GM12874 (cell line): ENCODE results near the gene PHF5A.
A peak's percentile ranks its signal among the peaks of the same experiment; 100 is the strongest.

Experiments
- CTCF ChIP-seq: IDR thresholded peaks from 2 replicates; pipeline ENCODE4 v1.5.1; 2011; ENCODE audit warnings: low read depth, mild to moderate bottlenecking, control low read depth, low read length, moderate library complexity; ENCODE audit not compliant: insufficient read depth

Gene PHF5A

GRCh38 chr22:41468381-41469217, at the start of gene PHF5A, which contains the start of gene ACO2:
Gene PHF5A (minus strand): TSS chr22:41468692. CDS start chr22:41468653, 39 bp downstream.
Gene ACO2 (plus strand): TSS chr22:41469117. CDS start chr22:41469147, 30 bp downstream.
- no peak for TF ChIP-seq CTCF

GRCh38 chr22:41518048-41518347, 49.5 kb upstream of the PHF5A start:
- TF ChIP-seq CTCF = no peak

- peak; percentile 67 for TF ChIP-seq CTCF
Observed at GRCh38 chr22:41517172-41518047, 48.9 kb upstream of the PHF5A start.

DNA sequence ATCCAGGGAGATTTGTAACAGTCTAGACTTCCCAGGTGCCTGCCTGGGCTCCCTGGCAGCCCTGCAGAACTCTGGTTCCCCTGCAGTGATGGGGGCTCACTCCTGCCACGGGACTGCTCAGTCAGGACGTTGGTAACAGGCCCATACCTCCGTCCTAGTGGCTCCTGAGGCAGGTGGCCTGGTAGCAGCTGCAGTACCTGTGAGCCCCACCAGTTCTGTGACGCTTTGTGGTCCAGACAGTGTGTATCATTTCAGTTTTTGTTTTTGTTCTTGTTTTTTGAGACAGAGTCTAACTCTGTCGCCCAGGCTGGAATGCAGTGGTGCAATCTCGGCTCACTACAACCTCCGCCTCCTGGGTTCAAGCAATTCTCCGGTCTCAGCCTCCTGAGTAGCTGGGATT, 48.0 kb upstream of the PHF5A start:
- TF ChIP-seq CTCF = no peak

DNA sequence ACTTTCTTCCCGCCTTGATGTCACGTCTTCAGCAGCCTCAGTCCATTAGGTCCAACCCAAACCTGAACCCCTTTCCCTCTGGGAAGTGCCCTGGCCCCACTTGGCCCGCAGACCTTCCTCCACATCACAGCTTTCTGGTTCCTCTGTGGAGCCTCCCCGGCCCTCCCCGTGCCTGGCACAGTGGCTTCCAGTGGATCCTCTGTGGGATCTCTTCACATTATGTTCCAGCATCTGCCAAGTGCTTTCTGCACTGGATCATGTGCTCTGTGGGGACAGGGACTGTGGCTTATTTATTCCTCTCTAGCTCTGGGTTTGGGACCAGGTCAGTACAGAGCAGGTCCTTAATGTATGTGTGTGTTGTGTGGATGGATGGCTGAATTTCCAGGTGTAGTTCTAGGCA, 44.9 kb upstream of the PHF5A start:
- no peak for TF ChIP-seq CTCF

- TF ChIP-seq CTCF = no peak
Observed at GRCh38 chr22:41512421-41513194, 44.1 kb upstream of the PHF5A start.

DNA sequence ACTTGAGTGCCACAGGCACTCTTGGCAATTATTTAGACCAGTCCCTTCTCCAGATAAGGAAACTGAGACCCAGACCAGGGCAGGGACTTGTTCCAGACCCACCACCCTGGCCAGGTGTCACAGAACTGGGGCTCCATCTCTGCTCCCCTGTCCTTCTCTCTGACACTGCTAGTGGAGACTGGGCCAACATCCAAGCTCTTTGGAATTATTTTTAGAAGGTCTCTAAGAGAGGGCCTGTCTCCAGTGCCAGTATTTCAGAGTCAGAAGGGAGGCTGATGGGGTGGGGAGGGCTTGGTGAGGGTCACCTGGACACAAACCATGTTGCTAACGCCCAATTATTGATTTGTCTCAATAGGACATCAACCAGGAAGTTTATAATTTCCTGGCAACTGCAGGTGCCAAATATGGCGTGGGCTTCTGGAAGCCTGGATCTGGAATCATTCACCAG, 43.1 kb upstream of the PHF5A start:
- TF ChIP-seq CTCF = no peak
